ENCODE results near the gene PLAU. TPM values are rescaled to one million over a fixed set of nuclear protein-coding genes. Genes with fewer than 3 reads are reported as not detected.
"Not testable (repeated sequence)": the region's sequence is repeated elsewhere in the genome, so short reads cannot be mapped to it uniquely, and the experiment has no call there.

Gene PLAU
- total and polyA plus RNA-seq, 2 donors (not counting 3 experiments of a cell fraction or from before 2014, with no cell fraction given), result 23.6 to 34.9 TPM

DNA sequence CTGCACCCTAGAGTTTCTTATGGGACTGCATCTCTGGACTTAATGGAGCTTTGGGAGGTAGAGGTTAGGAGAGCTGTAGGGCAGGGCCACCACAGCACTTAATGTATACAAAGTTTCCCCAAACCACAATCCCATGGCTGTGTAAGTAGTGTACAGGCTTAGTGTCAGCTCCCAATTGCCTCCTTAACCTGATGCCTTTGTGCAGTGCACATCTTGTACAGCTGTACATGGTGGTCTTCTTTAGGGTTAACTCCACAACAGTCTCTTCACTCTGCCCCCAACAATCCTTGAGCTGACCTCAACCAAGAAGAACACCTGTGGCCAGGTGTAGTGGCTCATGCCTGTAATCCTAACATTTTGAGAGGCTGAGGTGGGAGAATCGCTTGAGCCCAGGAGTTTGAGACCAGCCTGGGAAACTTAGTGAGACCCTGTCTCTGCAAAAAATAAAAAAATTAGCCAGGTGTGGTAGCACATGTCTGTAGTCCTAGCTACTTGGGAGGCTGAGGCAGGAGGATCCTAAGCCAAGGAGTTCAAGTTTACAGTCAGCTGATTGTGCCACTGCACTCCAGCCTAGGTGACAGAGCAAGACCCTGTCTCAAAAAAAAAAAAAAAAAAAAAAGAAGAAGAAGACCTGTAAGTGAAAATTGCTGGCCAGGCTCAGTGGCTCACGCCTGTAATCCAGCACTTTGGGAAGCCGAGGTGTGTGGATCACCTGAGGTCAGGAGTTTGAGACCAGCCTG lies 6.8 kb downstream of the PLAU start:
- no peaks in the 10 kb centered on the region for H3K27me3 ChIP-seq (ENCODE audit: control insufficient read depth in 2 of 2, insufficient read depth in 2 of 2, low read length in 2 of 2)
- H3K9me1 ChIP-seq (replicated peaks; ENCODE audit: control insufficient read depth, extremely low read depth, insufficient read depth, low read length), result no peaks in the 10 kb centered on the region
- H3K36me3 ChIP-seq (ENCODE audit: control insufficient read depth in 2 of 2, extremely low read depth in 1 of 2, insufficient read depth in 2 of 2, low read length in 2 of 2), result peaks cover 6 to 10% of the 10 kb centered on the region in 2 experiments
- DNase-seq (ENCODE audit: low read depth, low spot score) (no peak), FAIRE-seq (no peak)
- dilution Hi-C loops (cut with MboI; ENCODE audit: extremely low pct_ligation_motif_present, low sequenced_read_pairs) (no loop called here), intact Hi-C loops (cut with micrococcal nuclease) (no loop called here)
- no peaks in the 10 kb centered on the region for H3K4me1 ChIP-seq (ENCODE audit: control insufficient read depth, extremely low read depth, insufficient read depth, low read length)
- no peaks in the 10 kb centered on the region for H3K9me3 ChIP-seq (replicated peaks; ENCODE audit: control insufficient read depth, insufficient read depth, low read length)
- TF ChIP-seq JUN (IDR thresholded peaks at IDR 0.05; ENCODE audit: borderline replicate concordance, insufficient read depth, insufficient read length, low read depth), result no peak
- TF ChIP-seq POLR2AphosphoS5 (IDR thresholded peaks at IDR 0.05; ENCODE audit: insufficient read depth, low read depth, low read length), result no peak
- TF ChIP-seq POLR2A (IDR thresholded peaks at IDR 0.05; ENCODE audit: low read depth, low read length), result no peak
- no peak for TF ChIP-seq GATA2 (IDR thresholded peaks at IDR 0.05; ENCODE audit: insufficient read depth, insufficient read length, low read depth, low read length)
- no peak for TF ChIP-seq MYC (IDR thresholded peaks at IDR 0.05; ENCODE audit: low read depth, low read length)
- no peak for TF ChIP-seq CTCF (IDR thresholded peaks at IDR 0.05; ENCODE audit: extremely low read depth in 1 of 2, insufficient read depth in 1 of 2, low read depth in 1 of 2, low read length in 2 of 2)
- TF ChIP-seq EZH2 (IDR thresholded peaks at IDR 0.05; ENCODE audit: borderline replicate concordance, low read depth, low read length, severe bottlenecking), result no peak
- no peak for TF ChIP-seq FOS (IDR thresholded peaks at IDR 0.05; ENCODE audit: borderline replicate concordance, insufficient read depth, low read length)
- TF ChIP-seq, protein P1, sequence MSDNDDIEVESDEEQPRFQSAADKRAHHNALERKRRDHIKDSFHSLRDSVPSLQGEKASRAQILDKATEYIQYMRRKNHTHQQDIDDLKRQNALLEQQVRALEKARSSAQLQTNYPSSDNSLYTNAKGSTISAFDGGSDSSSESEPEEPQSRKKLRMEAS (IDR thresholded peaks at IDR 0.05; ENCODE audit: insufficient read depth, insufficient read length), result no peak
- no peaks in the 10 kb centered on the region for H4K20me1 ChIP-seq (replicated peaks; ENCODE audit: control insufficient read depth, extremely low read depth, insufficient read depth, low read length)
- no peak overlapping the region for H2AFZ ChIP-seq (ENCODE audit: low read depth, low read length)
- H3K4me2 ChIP-seq (ENCODE audit: insufficient read depth, low read length), result no peak overlapping the region
- ChIA-PET POLR2A (interaction anchor here (0.7 kb wide), 1 partner anchor 16 kb away, joined by 9 read pairs; no protein-coding TSS in a partner anchor), CTCF (interaction anchor here (0.9 to 8.3 kb wide), 5 partner anchors 11 to 31 kb away, joined by 3 to 43 read pairs (median 4); no protein-coding TSS in a partner anchor)
- no peaks in the 10 kb centered on the region for H3K79me2 ChIP-seq (ENCODE audit: control insufficient read depth, insufficient read depth, low read length)
- no peak overlapping the region for H3K9ac ChIP-seq (replicated peaks; ENCODE audit: extremely low read depth, insufficient read depth, low read length)
- BruUV-seq (replicated peaks), result no TSS peak
- H3K27ac ChIP-seq (ENCODE audit: insufficient read depth, low read depth, low read length), result no peak overlapping the region
- no peak overlapping the region for H3K4me3 ChIP-seq (replicated peaks in 1 of 3; ENCODE audit: insufficient read depth in 1 of 3, low read depth in 1 of 3, low read length in 3 of 3)

- CTCF ChIA-PET, result interaction anchor here (1.0 to 8.3 kb wide), 3 partner anchors 9 to 33 kb away, joined by 3 to 43 read pairs (median 3); no protein-coding TSS in a partner anchor
- H3K9ac ChIP-seq (replicated peaks; ENCODE audit: extremely low read depth, insufficient read depth, low read length); FAIRE-seq; H3K27ac ChIP-seq (ENCODE audit: insufficient read depth, low read depth, low read length); POLR2A ChIA-PET; dilution Hi-C loops (cut with MboI; ENCODE audit: extremely low pct_ligation_motif_present, low sequenced_read_pairs); DNase-seq (ENCODE audit: low read depth, low spot score); H3K79me2 ChIP-seq (ENCODE audit: control insufficient read depth, insufficient read depth, low read length); H3K4me1 ChIP-seq (ENCODE audit: control insufficient read depth, extremely low read depth, insufficient read depth, low read length); H3K9me3 ChIP-seq (replicated peaks; ENCODE audit: control insufficient read depth, insufficient read depth, low read length); H3K4me3 ChIP-seq (replicated peaks in 1 of 3; ENCODE audit: insufficient read depth in 1 of 3, low read depth in 1 of 3, low read length in 3 of 3); BruUV-seq (replicated peaks); H3K36me3 ChIP-seq (ENCODE audit: control insufficient read depth in 2 of 2, extremely low read depth in 1 of 2, insufficient read depth in 2 of 2, low read length in 2 of 2); intact Hi-C loops (cut with micrococcal nuclease); H3K27me3 ChIP-seq (ENCODE audit: control insufficient read depth in 2 of 2, insufficient read depth in 2 of 2, low read length in 2 of 2); H2AFZ ChIP-seq (ENCODE audit: low read depth, low read length); H3K4me2 ChIP-seq (ENCODE audit: insufficient read depth, low read length); H3K9me1 ChIP-seq (replicated peaks; ENCODE audit: control insufficient read depth, extremely low read depth, insufficient read depth, low read length); H4K20me1 ChIP-seq (replicated peaks; ENCODE audit: control insufficient read depth, extremely low read depth, insufficient read depth, low read length): not testable (repeated sequence)
Observed at GRCh38 chr10:73919481-73919880, 8.5 kb downstream of the PLAU start.
